ENCODE data around the gene GLMN.

DNA sequence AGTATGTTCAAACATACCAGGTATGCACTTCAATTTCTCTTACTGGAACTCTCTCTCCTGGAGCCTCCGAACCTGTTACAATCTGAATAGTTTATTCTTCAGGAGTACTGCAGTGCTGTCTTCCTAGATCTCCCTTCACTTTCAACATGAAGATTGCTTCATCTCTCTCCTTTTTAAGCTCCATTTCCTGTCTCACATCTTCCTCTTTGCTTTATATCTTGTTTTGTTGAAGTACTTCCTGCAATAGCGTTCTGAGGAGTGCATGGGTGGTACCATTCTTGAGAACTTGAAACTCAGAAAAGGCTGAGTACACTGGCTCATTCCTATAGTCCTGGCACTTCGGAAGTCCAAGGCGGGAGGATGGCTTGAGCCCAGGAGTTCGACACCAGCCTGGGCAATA is 96.8 kb downstream of the GLMN start:
- TF ChIP-seq EZH2 (IDR thresholded peaks at IDR 0.05; ENCODE audit: insufficient read depth, poor library complexity, severe bottlenecking) (no peak), EZH2phosphoT487 (IDR thresholded peaks at IDR 0.05; ENCODE audit: insufficient read depth, low read depth) (no peak)
